HUES48 (cell line): ENCODE measurements around the gene NOC4L.
"Not testable (repeated sequence)": the region's sequence is repeated elsewhere in the genome, so short reads cannot be mapped to it uniquely, and the experiment has no call there.

Experiments used
- H3K27ac ChIP-seq: one replicate; pipeline ENCODE4 v1.7.0; 2013; ENCODE audit warnings: low read depth, low read length, inconsistent platforms
- H3K27me3 ChIP-seq: 2 replicates; pipeline ENCODE4 v1.6.1; 2013; ENCODE audit warnings: mild to moderate bottlenecking, low read length; ENCODE audit not compliant: control insufficient read depth, insufficient read depth
- H3K36me3 ChIP-seq: 2 replicates; pipeline ENCODE4 v1.6.1; 2013; ENCODE audit warnings: low read length; ENCODE audit not compliant: control insufficient read depth, insufficient read depth
- H3K4me1 ChIP-seq: 2 replicates; pipeline ENCODE4 v1.6.1; 2013; ENCODE audit warnings: mild to moderate bottlenecking, low read length; ENCODE audit not compliant: control insufficient read depth, insufficient read depth
- H3K4me3 ChIP-seq: 2 replicates; pipeline ENCODE4 v1.5.1; 2013; ENCODE audit warnings: mild to moderate bottlenecking, low read depth, low read length
- H3K9ac ChIP-seq: 2 replicates; pipeline ENCODE4 v1.6.1; 2013; ENCODE audit warnings: mild to moderate bottlenecking, low read depth, low read length, moderate library complexity
- H3K9me3 ChIP-seq: 2 replicates; pipeline ENCODE4 v1.6.1; 2013; ENCODE audit warnings: low read length; ENCODE audit not compliant: control insufficient read depth, insufficient read depth

The NOC4L gene

DNA sequence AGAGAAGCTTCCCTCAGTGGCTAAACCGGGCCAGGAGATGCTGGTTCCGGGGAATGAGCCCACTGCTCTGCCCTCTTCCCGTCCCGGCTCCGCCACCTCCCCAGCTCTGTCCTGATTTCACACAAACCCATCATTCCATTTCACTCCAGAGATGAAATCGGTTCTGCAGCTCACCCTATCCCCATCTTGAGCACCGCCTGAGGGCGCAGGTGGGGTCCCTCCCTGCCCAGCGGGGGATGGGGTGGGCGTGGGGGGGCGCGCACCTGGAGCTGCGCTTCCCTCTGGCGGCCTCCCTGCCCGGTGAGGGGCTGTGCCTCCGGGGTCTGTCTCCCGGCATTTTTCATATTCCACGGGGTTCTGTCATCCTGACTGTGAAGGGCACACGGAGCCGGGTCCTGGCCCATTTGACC is 44.7 kb downstream of the NOC4L start:
- no peak overlapping the region for H3K27ac ChIP-seq
- peaks cover 89% of the 10 kb centered on the region for H3K27me3 ChIP-seq
- no peaks in the 10 kb centered on the region for H3K4me1 ChIP-seq
- H3K9ac ChIP-seq, result no peak overlapping the region
- peaks cover 9% of the 10 kb centered on the region for H3K9me3 ChIP-seq
- H3K36me3 ChIP-seq, result no peaks in the 10 kb centered on the region
- H3K4me3 ChIP-seq, result peak overlapping the region; percentile 76

DNA sequence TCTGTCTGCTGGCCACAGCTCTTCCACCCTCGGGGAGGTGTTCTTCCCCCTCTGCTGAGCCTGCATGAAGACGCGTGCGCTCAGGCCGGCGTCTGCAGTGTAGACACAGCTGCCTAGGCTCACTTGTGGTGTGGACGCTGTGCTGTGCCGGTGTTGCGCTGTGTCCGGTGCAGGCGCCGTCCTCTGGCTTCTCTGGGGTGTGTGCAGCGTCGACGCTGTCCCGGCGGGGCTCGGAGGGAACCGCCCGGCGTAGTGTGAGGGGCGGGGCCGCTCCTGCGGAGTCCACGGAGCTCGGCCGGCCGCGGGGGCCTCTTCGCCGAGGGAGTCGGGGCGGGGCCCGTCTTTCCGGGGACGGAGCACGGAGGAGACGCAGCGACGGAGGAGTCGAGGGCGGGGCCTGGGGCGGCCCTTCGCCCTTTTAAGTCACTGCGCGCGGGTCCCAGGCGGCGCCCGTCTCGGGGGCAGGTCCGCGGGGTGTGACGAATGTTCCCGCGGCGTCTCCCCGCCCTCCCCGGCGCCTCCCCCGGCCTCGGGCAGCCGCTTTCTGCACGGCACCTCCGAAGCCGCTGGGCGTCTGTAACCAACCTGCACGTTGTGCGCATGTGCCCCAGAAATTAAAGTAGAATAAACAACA is 45.2 kb downstream of the NOC4L start:
- no peaks in the 10 kb centered on the region for H3K36me3 ChIP-seq
- 0 out of 2 replicates have a peak overlapping the region, but pooled peaks have one; percentile 34 for H3K9ac ChIP-seq
- no peaks in the 10 kb centered on the region for H3K4me1 ChIP-seq
- no peak overlapping the region for H3K27ac ChIP-seq
- peak overlapping the region; percentile 76 for H3K4me3 ChIP-seq
- H3K9me3 ChIP-seq, result peaks cover 11% of the 10 kb centered on the region
- H3K27me3 ChIP-seq, result peaks cover 84% of the 10 kb centered on the region

DNA sequence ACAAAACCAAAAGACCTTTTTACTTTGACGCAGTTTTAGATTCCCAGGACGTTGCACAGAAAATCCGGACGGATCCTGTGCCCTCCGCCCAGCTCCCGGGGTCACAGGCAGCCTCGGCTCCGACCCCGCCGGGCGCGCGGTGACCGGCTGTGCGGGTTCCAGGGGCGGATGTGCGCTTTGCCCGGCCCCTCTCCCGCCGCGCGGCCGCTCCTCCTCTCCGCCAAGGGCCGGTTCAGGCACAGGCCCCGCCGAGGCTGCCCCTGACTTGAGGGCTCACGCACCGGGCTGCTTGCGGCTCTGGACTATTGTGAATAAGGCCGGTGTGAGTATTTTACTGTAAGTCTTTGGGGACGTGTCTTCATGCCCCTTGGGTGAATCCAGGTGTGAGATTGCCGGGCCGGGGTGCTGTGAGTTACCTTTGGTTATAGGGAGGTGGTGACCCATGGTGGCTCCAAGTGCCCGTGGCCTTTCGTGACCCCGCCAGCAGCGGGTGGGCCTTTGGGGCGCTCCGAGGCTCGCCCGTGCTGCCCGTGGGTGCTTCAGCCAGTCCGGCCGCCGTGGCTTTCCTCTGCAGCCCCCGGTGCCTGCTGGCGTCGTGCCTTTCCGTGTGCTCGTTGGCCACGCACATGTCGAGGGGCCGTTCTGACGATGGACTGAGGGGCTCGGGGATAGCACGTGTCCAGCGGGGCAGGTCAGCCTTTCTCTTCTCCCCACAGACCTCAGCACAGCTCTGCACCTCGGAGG is 45.9 kb downstream of the NOC4L start:
- 0 out of 2 replicates have a peak overlapping the region, but pooled peaks have one; percentile 34 for H3K9ac ChIP-seq
- H3K36me3 ChIP-seq, result no peaks in the 10 kb centered on the region
- no peaks in the 10 kb centered on the region for H3K4me1 ChIP-seq
- peaks cover 11% of the 10 kb centered on the region for H3K9me3 ChIP-seq
- peaks cover 79% of the 10 kb centered on the region for H3K27me3 ChIP-seq
- H3K4me3 ChIP-seq, result peak overlapping the region; percentile 76
- no peak overlapping the region for H3K27ac ChIP-seq

DNA sequence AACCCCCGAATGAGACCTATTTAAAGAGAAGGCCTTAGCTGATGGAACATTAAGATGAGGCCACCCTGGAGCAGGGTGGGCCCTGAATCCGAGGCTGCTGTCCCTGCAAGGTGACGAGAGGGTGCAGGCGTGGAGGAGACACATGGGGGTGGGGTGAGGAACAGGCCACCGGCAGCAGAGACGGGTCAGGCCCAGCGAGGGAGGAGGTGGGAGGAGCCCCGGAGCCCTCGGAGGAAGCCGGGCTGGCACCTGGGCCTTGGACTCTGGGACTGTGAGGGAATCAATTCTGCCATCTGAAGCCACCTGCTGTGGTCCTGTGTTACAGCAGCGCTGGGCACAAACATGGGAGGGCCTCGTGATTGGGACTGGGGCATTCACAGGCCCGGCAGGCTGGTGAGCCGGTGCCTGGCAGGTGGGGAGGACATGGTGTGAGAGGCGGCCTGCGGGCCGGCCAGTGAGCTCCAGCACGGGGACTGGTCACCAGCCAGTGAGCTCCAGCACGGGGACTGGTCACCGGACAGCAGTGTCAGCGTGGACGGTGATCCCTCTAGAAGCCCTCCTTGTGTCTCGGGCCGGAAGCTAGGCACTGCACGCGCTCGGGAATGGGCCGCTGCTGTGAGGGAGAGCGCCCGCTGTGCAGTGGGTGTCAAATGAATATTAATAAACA is 46.7 kb downstream of the NOC4L start:
- Histone ChIP-seq H3K36me3 (no peaks in the 10 kb centered on the region), H3K4me3 (no peak overlapping the region), H3K4me1 (no peaks in the 10 kb centered on the region), H3K27me3 (peaks cover 71% of the 10 kb centered on the region), H3K9me3 (peaks cover 9% of the 10 kb centered on the region), H3K27ac (no peak overlapping the region), H3K9ac (no peak overlapping the region)

DNA sequence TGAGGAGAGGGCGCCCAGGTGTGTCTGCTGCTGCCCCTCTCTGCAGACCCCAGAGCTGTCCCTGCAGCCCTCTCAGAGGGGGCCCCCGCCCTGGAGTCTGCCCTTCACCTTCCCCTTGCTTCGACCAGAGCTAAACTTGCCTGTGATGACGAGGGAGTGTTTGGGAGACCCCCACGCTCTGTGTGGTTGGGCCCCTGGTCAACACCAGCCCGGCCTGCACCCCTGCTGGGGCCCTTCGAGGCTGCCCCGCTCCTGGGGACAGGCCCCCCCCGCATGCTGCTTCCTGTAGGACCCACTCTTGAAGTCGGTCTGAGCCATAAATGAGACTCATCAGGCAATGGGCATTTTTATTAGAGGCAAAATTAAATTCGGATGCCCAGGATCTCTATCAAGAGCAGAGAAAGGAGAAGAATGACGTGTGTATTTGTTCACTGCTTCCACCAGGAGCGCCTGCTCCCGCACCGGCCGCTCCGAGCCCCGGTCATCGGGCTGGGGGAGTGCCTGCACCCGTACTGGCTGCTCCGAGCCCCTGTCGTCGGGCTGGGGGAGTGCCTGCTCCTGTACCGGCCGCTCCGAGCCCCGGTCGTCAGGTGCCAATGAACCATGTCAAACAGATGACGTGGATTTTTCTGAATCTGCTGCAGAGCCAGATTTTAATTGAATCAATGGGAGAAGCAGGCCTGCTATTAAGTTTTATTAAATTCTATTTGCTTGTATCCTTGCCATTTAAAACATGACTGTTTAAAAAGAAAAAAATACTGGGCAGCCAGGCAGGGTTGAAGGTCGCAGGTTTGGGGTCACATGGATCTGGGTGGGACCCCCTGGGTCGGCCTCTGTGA is 47.7 kb downstream of the NOC4L start:
- Histone ChIP-seq H3K4me3 (no peak overlapping the region), H3K27me3 (peaks cover 63% of the 10 kb centered on the region), H3K36me3 (no peaks in the 10 kb centered on the region), H3K9me3 (peaks cover 9% of the 10 kb centered on the region), H3K9ac (no peak overlapping the region), H3K27ac (no peak overlapping the region), H3K4me1 (no peaks in the 10 kb centered on the region)

DNA sequence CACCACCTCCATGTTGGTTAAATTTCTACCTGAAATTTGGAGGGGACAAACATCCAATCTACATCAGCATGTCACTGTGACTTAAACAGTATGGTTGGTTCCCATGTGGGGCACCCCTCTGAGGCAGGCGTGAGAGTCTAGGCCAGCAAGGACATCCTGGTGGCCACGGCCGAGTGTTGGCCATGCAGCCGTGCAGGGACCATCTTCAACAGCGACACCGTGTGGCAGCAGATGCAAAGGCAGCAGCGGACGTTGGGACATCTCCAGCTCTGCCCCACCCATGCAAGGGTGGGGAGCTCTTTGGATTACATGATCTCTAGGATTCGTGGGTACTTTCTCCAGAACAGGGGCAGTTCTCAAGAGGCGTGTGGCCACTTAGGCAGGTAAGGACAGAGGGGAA is 49.8 kb downstream of the NOC4L start:
- H3K9me3 ChIP-seq, result peaks cover 9% of the 10 kb centered on the region
- H3K27ac ChIP-seq, result no peak overlapping the region
- peaks cover 44% of the 10 kb centered on the region for H3K27me3 ChIP-seq
- no peaks in the 10 kb centered on the region for H3K4me1 ChIP-seq
- no peaks in the 10 kb centered on the region for H3K36me3 ChIP-seq
- H3K4me3 ChIP-seq, result no peak overlapping the region
- H3K9ac ChIP-seq, result no peak overlapping the region

DNA sequence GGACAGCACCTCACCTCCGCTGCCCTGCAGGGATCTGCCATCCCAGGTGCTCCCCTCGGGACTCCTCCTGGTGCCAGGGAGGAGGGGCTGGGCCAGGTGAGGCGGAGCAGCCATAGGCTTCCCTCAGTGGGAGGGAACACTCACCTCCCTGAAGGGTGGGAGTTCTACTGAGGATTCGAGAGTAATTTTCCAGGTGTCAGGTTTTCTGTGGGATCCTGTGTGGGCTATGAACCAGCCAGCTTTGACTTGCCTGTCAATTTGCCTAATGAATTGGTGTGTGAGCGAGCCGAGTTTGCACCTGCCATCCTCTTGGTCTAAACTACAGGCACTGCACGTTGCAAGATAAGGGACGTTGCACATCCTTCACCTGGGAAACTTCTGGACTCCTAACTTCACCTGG is 50.3 kb downstream of the NOC4L start:
- Histone ChIP-seq H3K27me3 (peaks cover 40% of the 10 kb centered on the region), H3K9ac (no peak overlapping the region)

DNA sequence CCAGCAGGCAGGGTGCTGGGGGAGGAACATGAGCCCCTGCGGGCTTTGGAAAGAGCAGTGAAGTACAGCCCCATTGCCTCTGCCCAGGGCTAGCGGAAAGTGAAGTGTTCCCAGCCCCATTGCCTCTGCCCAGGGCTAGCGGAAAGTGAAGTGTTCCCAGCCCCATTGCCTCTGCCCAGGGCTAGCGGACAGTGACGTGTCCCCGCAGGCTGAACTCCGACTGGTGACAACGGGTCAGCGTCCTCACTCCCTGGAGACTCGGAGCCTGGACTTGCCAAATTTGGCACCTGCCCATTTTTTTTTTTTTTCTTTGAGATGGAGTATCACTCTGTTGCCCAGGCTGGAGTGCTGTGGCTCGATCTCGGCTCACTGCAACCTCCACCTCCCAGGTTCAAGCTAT is 51.0 kb downstream of the NOC4L start:
- H3K4me3 ChIP-seq, H3K4me1 ChIP-seq, H3K36me3 ChIP-seq, H3K9me3 ChIP-seq, H3K27ac ChIP-seq, H3K9ac ChIP-seq: not testable (repeated sequence)
- peaks cover 34% of the 10 kb centered on the region for H3K27me3 ChIP-seq

More for the DNA sequence above, 50.3 kb downstream of the NOC4L start:
- H3K36me3 ChIP-seq, result no peaks in the 10 kb centered on the region
- H3K27ac ChIP-seq, result no peak overlapping the region
- H3K4me1 ChIP-seq, result no peaks in the 10 kb centered on the region
- peaks cover 9% of the 10 kb centered on the region for H3K9me3 ChIP-seq
- no peak overlapping the region for H3K4me3 ChIP-seq

DNA sequence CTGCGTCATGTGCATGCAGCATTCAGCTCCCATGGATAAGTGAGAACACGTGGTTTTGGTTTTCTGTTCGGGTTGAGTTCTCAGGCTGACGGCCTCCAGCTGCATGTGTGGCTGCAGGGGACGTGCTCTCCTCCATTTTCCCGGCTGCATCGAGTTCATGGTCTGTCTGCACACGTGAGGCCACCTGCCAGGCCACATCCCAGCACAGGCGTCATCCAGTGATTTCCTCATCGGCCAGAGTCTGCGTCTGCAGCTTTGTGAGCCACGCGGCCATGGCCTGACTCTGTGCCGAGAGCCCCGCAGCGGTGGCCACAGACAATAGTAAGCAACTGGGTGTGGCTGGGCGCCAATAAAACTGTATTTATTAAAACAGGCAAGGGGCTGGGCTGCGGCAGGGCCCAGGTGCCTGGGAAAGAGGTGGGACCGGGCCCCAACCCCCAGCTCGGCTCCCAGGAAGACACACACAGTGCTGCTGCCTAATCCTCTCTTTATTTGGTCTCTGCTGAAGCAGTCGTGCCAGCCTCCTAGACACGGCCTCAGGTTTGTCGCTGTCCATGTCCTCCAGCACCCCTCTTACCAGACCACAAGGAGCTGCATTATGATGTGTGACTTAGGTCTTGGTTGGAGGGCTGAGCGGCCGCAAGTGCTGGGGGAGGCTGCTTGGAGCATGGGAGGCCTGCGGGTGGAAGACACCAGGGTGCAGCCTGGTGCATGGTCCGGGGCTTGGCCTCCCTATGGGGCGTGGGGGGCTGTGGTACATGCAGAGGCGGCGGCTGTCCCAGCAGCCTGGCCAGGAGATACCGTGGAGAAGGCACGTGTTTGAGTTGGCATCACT is 52.0 kb downstream of the NOC4L start:
- no peaks in the 10 kb centered on the region for H3K36me3 ChIP-seq
- H3K4me3 ChIP-seq, result no peak overlapping the region
- H3K27me3 ChIP-seq, result peaks cover 24% of the 10 kb centered on the region
- H3K9ac ChIP-seq, result no peak overlapping the region
- H3K9me3 ChIP-seq, result peaks cover 9% of the 10 kb centered on the region
- H3K27ac ChIP-seq, result no peak overlapping the region
- no peaks in the 10 kb centered on the region for H3K4me1 ChIP-seq

DNA sequence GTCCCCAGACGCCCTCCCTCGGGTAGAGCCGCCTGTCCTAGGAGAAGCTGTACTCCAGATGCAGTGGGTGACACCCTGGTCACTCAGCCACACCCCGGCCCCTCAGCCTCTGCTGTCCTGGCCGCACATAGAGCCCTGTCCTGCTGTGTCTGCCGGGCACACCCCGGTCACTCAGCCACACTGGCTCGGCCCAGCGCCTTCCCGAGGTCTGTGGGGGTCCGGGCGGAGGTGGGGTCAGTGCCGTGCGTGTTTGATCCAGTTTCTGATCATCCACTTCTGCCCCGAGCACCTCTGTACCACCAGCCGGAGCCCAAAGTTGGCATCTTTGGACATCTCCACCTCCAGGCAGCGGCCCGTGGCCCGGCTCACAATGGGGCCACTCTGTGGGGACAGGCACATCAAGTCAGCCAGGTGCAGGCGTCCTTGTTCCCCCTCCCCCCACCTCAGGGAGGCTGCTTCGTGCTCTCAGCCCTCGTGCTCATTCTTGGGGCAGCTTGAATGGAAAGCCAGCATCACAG is 52.7 kb downstream of the NOC4L start:
- peaks cover 9% of the 10 kb centered on the region for H3K9me3 ChIP-seq
- H3K4me1 ChIP-seq, result no peaks in the 10 kb centered on the region
- no peaks in the 10 kb centered on the region for H3K36me3 ChIP-seq
- H3K27me3 ChIP-seq, result peaks cover 17% of the 10 kb centered on the region
- no peak overlapping the region for H3K4me3 ChIP-seq
- no peak overlapping the region for H3K9ac ChIP-seq
- H3K27ac ChIP-seq, result no peak overlapping the region
